Measurements from ENCODE around the gene SRXN1.

The SRXN1 gene

GRCh38 chr20:676315-676937 lies 23.4 kb upstream of the SRXN1 start:
- no peak overlapping the region for H3K4me3 ChIP-seq (replicated peaks; ENCODE audit: low read depth, low read length)
- no peak for TF ChIP-seq CTCF (IDR thresholded peaks at IDR 0.05; ENCODE audit: low read length, missing control alignments)
- DNase-seq (ENCODE audit: low read depth): no peak

GRCh38 chr20:675453-676314 lies 22.7 kb upstream of the SRXN1 start, which contains the start of gene SCRT2:
SCRT2 (minus strand) TSS chr20:675802; CDS start chr20:675601, 201 bp downstream.
- TF ChIP-seq CTCF (IDR thresholded peaks at IDR 0.05; ENCODE audit: low read length, missing control alignments): no peak
- DNase-seq (ENCODE audit: low read depth): peak; percentile 71

GRCh38 chr20:675033-675452 lies 22.0 kb upstream of the SRXN1 start:
- TF ChIP-seq CTCF (IDR thresholded peaks at IDR 0.05; ENCODE audit: low read length, missing control alignments): no peak
- no peak for DNase-seq (ENCODE audit: low read depth)
- H3K4me3 ChIP-seq (replicated peaks; ENCODE audit: low read depth, low read length): no peak overlapping the region

More at GRCh38 chr20:675453-676314, 22.7 kb upstream of the SRXN1 start, which contains the start of gene SCRT2:
- H3K4me3 ChIP-seq (replicated peaks; ENCODE audit: low read depth, low read length): no peak within 1 kb of the TSS

- DNase-seq (ENCODE audit: low read depth): no peak
- H3K4me3 ChIP-seq (replicated peaks; ENCODE audit: low read depth, low read length): no peak overlapping the region
- no peak for TF ChIP-seq CTCF (IDR thresholded peaks at IDR 0.05; ENCODE audit: low read length, missing control alignments)
Observed at GRCh38 chr20:673603-674001, 20.6 kb upstream of the SRXN1 start.

- peak; percentile 22 for TF ChIP-seq CTCF (IDR thresholded peaks at IDR 0.05; ENCODE audit: low read length, missing control alignments)
- H3K4me3 ChIP-seq (replicated peaks; ENCODE audit: low read depth, low read length): no peak overlapping the region
- DNase-seq (ENCODE audit: low read depth): no peak
Observed at GRCh38 chr20:672963-673602, 20.1 kb upstream of the SRXN1 start.

GRCh38 chr20:671252-672030 lies 18.4 kb upstream of the SRXN1 start:
- DNase-seq (ENCODE audit: low read depth): no peak
- H3K4me3 ChIP-seq (replicated peaks; ENCODE audit: low read depth, low read length): no peak overlapping the region
- no peak for TF ChIP-seq CTCF (IDR thresholded peaks at IDR 0.05; ENCODE audit: low read length, missing control alignments)

Measured in fibroblast of pulmonary artery (primary cell).